Stimulated activated CD8-positive, alpha-beta memory T cell treated with anti-CD3 and anti-CD28 coated beads, Interleukin-15, amount 100 ng/mL, for 24 hours (primary cell): ENCODE data around the gene CCL23.
"Not testable (repeated sequence)": the region's sequence is repeated elsewhere in the genome, so short reads cannot be mapped to it uniquely, and the experiment has no call there.

Experiments used
- DNase-seq: peaks from one replicate; pipeline ENCODE4 v3.0.0-alpha.2; 2020; ENCODE audit warnings: low read depth

Gene CCL23

DNA sequence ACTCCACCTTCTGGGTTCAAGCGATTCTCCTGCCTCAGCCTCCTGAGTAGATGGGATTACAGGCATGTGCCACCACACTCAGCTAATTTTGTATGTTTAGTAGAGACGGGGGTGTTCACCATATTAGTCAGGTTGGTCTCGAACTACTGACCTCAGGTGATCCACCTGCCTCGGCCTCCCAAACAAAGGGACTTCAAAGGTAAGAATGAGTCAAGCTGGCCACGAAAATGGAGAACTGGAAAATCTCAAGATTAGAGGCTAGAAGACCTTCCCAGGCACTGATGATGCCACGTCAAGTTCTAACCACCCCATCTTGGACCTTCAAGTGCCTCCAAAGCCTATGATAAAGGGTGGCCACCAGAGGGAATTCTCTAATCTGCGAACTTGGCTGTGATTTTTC, 15.1 kb downstream of the CCL23 start:
- no peak for DNase-seq

DNA sequence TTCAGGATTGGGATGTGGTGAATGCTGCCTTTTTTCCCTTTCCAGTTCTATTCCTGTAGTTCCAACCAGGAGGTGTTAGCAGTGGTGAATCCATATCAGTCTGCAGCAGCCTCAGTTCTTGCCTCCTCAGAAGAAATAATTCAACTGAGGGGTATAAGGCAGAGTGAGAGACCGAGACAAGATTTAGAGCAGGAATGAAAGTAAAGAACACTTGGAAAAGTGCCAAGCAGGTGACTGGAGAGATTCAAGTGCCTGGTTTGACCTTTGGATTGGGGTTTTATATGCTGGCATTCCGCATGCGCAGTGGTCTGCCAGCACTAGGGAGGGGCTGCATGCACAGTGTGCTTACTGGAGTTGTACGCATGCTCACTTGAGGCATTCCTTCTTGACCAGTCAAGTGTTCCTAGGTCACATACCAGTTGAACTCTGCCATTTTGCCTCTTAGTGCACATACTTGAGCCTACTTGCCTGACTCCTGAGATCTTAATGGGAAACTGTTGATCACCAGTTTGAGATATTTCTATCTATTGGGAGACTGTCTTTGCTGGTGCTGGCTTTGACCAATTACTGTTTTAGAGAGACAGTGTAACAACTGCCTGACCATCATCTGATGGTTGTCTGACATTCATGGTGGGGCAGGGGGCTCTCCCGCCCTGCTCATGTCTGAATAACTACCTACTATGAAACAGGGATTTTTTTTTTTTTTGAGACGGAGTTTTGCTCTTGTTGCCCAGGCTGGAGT, 15.7 kb downstream of the CCL23 start:
- no peak for DNase-seq

DNA sequence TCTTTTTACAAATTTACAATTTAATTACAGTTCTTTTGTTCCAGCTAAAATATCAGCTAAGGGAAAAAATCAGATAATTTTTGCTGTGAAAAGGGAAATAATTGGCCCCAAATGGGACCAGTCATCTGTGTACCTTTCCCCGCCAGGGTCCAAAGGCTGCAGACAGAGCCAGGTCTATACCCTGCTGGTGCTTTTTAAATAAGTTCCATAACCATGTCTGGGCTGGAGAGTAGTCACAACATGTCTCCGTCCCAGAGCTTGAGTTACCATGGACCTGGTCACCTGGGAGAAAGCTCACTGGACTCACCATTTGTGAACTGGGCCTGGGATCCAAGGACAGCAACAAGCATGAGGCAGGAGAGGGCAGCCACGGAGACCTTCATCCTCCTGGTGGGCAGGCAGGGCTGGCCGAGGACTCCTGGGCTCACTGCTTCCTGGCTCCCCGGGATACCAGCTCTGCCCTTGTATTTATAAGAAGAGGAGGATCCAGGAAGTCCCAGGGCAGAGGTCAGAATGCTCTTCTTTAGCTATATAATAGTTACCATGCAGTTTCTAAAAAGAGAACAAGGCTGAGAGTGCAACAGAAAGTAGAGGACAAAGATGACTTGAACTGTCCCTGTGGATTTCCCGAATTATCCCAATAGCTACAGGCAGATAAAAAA, 16.5 kb downstream of the CCL23 start, which contains the start of gene CCL15:
Gene CCL15 (minus strand): TSS at position 444 of the 662 bp plus-strand sequence. CDS start 61 bp downstream, at position 383.
- DNase-seq: no peak

DNA sequence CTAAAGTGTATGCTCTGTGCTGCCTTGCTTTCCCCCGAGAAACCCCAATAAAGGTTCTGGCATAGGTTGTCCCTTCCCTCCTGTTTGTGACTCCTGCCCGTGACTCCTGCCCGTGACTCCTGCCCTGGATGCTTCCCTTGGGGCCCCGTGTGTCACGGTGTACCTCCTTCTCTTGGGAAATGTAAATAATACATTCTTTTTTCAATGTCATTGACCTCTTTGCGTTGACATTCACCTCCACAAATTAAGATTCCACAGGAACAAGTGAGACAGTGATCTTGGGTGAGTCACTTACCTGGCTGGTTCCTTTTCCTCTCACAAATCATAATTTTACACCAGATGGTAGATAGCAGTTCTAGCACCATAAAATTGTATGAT, 17.1 kb downstream of the CCL23 start:
- DNase-seq: no peak

DNA sequence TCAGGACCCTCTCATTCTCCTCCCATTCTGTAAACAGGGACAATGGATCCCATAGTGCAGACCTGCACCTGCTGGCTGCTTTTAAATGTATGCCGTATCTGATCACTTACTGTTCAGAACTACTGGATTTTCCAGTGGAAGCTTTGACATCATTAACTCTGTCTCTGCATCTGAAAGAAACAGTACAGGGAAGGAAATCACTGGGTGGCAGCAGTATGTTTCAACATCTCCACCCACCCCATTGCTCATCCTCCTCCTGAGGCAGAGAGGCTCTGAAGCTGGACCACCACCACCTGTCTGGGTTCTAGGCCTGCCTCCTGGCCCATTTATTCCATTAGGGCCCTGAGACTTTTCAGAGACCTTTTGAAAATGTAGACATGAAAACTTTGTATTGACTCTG, 19.0 kb downstream of the CCL23 start:
- DNase-seq: no peak

DNA sequence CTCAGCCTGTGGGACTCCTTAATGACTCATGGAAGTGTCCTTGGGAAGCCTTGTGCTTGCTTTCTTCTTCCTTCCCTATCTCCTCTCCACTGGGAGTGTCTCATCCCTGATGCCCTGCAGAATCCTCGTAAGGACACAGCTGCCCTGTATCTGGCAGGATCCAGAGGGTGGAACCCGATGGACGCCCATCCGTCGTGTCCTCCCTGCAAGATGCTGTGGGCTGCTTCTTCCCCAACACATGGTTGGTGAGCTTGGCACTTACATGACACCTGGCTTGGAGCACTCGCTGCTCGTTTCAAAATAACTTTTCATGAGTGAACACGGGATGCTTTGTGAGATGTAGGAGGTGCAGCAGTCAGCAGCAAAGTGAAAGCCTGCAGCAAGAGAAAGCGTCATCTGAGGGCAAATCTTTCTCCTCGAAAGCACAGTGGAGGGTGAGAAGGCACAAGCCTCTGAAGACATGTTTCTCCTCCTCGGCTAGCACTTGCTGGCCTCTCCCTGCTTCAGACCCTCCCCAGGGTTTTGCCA, 19.7 kb downstream of the CCL23 start:
- no peak for DNase-seq

GRCh38 chr17:35995346-35995745, 22.4 kb downstream of the CCL23 start:
- not testable (repeated sequence) for DNase-seq

- no peak for DNase-seq
These were observed 26.7 kb downstream of the CCL23 start for GRCh38 chr17:35991075-35991474.

- no peak for DNase-seq
These were observed 29.6 kb downstream of the CCL23 start for GRCh38 chr17:35988164-35988563.

DNA sequence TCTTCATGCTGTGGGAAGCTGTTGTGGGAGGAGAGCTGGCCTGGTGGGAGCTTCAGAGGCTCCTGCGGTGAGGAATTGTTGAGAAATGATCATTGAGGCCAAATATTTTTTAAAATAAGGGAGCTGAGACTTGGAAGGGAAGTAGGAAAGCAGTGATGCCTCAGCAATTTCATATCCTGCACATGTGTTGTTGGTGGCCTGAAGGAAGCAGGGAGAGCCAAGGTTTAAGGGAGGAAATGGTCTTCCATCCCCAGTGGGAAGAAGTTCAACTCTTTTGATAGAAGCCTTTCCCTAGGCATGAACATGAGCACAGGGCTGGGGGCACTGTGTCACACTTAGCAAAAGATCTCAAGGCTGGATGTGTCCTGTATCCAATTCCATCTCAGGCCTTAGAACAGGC, 31.1 kb downstream of the CCL23 start, which contains the start of gene CCL14:
Gene CCL14 (minus strand): TSS at position 87 of the 400 bp plus-strand sequence. CDS start 80 bp downstream, at position 7.
- DNase-seq: no peak

DNA sequence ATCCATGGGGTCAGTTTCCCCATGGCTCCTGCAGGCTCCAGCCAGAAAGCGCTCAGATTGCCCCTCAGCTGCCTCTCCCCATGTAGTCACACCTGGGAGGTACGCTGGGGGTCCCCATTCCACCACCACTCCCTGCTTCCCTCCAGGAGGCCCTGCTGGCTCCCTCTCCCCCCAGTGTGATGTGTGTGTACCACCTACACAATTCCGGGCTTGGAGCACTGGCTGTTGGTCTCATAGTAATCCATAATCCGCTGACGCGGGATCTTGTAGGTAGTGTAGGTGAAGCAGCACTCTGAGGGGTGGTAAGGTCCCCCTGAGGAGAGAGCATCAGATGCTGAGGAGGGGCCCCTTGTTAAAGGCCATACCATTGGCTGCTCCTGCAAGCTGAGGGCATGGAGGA, 33.6 kb downstream of the CCL23 start:
- DNase-seq: no peak

- no peak for DNase-seq
These were observed 35.2 kb downstream of the CCL23 start for GRCh38 chr17:35982409-35983191.

- no peak for DNase-seq
These were observed 35.9 kb downstream of the CCL23 start for GRCh38 chr17:35981908-35982330.

GRCh38 chr17:35981246-35981645, 36.5 kb downstream of the CCL23 start, which contains the start of gene CCL16:
Gene CCL16, minus strand, starts transcription at chr17:35981497. Its CDS starts 77 bp downstream, at chr17:35981420.
- DNase-seq: no peak

DNA sequence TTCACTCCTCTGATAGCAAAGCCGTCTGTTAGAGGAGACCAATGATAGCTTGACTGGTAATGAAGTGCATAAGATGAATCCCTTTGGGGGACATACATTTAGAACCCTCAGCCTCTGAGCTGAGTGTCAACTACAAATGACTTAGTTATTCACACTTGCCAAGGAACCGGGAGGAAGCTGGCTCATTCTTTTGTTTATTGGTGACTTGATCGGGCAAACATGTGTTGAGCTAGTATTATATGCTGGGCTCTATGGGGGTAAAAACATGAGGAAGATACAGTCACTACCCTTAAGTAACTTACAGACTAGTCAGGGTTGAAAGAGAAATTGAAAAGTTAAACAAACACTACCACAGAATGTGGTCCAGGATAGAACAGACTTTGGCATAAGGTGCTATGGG, 39.4 kb downstream of the CCL23 start:
- no peak for DNase-seq

DNA sequence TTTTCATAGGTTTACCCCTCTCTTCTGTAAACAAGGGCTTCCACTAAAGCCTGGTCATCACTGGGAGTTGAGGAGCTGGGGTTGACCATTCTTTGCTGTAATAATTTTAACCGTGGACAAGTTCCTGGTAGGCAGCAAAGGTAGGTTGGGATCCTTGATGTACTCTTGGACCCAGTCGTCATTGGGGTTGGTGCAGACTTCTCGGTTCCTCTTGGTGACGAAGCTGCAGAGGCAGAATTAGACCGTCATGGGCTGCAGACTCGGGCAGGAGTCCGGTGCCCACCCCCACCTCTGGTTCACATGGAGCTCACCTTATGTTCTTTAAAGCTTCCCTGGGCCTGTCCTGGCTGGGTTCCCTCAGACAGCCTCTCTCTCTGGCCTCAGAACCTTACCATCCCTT, 40.3 kb downstream of the CCL23 start:
- no peak for DNase-seq

DNA sequence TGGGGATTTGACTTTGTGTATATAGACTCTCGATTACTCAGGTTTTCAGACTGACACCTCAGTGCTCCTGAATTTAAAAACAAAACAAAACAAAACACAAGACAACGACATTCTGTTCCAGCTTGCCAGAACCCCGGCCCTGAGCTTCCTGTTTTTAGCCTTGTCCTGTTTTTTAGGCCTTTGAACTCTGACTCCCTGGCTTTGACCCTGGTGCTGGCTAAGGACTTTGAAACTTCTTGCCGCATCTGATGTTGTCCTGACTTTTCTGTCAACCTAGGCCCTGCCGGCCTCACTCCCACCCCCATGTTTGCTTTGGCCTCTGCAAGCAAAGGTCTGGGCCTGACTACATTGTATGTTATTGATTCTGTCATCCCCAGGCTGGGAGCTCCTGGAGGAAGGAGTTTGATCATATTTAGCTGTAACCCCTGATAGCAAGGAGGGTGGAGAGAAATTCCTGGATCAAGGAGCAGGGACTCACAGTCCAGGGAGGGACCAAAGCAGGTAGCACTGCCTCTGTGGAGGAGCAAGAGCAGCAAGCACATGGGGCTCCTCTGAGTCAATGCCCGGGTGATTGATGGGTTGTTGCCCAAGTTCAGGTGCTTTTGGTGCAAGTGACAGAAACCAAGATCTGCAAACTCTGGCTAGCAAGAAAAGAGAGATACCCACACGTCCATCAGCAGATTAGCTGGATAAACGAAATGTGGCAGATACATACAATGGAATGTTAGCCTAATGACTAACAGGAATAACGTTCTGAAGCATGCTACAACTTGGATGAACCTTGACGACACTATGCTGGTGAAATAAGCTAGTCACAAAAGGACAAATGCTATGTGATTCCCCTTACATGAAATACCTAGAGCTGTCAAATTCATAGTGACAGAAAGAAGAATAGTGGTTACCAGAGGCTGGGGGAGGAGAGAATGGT, 44.2 kb downstream of the CCL23 start:
- DNase-seq: no peak

- no peak for DNase-seq
These were observed 44.8 kb downstream of the CCL23 start for GRCh38 chr17:35972945-35973332.

GRCh38 chr17:35972535-35972934, 45.2 kb downstream of the CCL23 start:
- DNase-seq: no peak

GRCh38 chr17:35972066-35972465, 45.7 kb downstream of the CCL23 start:
- no peak for DNase-seq
